DMS53 (cell line): ENCODE measurements around the gene SLCO4A1.

Experiments
- DNase-seq: peaks from one replicate; lab custom pipeline; 2025; lab: John Stamatoyannopoulos, UW

SLCO4A1 gene

GRCh38 chr20:62607366-62608217 lies 34.7 kb upstream of the SLCO4A1 start:
- no peak for DNase-seq

- DNase-seq: no peak
These were observed 34.1 kb upstream of the SLCO4A1 start for GRCh38 chr20:62608218-62608565.

GRCh38 chr20:62609279-62609720 lies 33.0 kb upstream of the SLCO4A1 start:
- no peak for DNase-seq

- DNase-seq: no peak
These were observed 32.2 kb upstream of the SLCO4A1 start for GRCh38 chr20:62609811-62610757.

GRCh38 chr20:62611012-62611411 lies 31.3 kb upstream of the SLCO4A1 start:
- DNase-seq: no peak

GRCh38 chr20:62611819-62612218 lies 30.5 kb upstream of the SLCO4A1 start:
- no peak for DNase-seq

- no peak for DNase-seq
These were observed 28.0 kb upstream of the SLCO4A1 start for GRCh38 chr20:62614085-62614960.

GRCh38 chr20:62614961-62615680 lies 27.2 kb upstream of the SLCO4A1 start:
- DNase-seq: no peak

GRCh38 chr20:62615750-62616251 lies 26.5 kb upstream of the SLCO4A1 start:
- no peak for DNase-seq

GRCh38 chr20:62616728-62617621 lies 25.3 kb upstream of the SLCO4A1 start:
- DNase-seq: peak; percentile 63

- DNase-seq: no peak
These were observed 24.4 kb upstream of the SLCO4A1 start for GRCh38 chr20:62617711-62618483.

- no peak for DNase-seq
These were observed 23.4 kb upstream of the SLCO4A1 start for GRCh38 chr20:62618611-62619529.

GRCh38 chr20:62620625-62621024 lies 21.7 kb upstream of the SLCO4A1 start:
- no peak for DNase-seq

GRCh38 chr20:62621251-62622110 lies 20.8 kb upstream of the SLCO4A1 start:
- DNase-seq: no peak

GRCh38 chr20:62622178-62622876 lies 20.0 kb upstream of the SLCO4A1 start:
- DNase-seq: no peak

GRCh38 chr20:62622877-62623487 lies 19.3 kb upstream of the SLCO4A1 start:
- no peak for DNase-seq
